ENCODE data around the gene PKP1. TPM values are rescaled to one million over a fixed set of nuclear protein-coding genes. Genes with fewer than 3 reads are reported as not detected.

The PKP1 gene
- total RNA-seq, 1 experiment from 2014 or later, result 0.30 TPM

GRCh38 chr1:201369209-201369608 is 85.9 kb downstream of the PKP1 start:
- H3K4me3 Mint-ChIP-seq (ENCODE audit: unreplicated experiment), result no peak overlapping the region
- no peaks in the 10 kb centered on the region for H3K4me1 Mint-ChIP-seq (ENCODE audit: insufficient read depth, unreplicated experiment)
- no peak for DNase-seq (ENCODE audit: unreplicated experiment)
- no peak overlapping the region for H3K27ac Mint-ChIP-seq (ENCODE audit: low read depth, unreplicated experiment)
- no peak for TF ChIP-seq CTCF (IDR thresholded peaks at IDR 0.05; ENCODE audit: unreplicated experiment)
- H3K9me3 Mint-ChIP-seq (ENCODE audit: unreplicated experiment), result no peaks in the 10 kb centered on the region
- H3K36me3 Mint-ChIP-seq (ENCODE audit: insufficient read depth, unreplicated experiment), result no peaks in the 10 kb centered on the region
- ChIA-PET POLR2A (no interaction called here), CTCF (interaction anchor here (0.5 to 4.2 kb wide), 10 partner anchors 8 to 424 kb away, joined by 3 to 36 read pairs (median 4); no protein-coding TSS in a partner anchor)
- no TSS peak for BruUV-seq (replicated peaks)
- peaks cover 76% of the 10 kb centered on the region for H3K27me3 Mint-ChIP-seq (ENCODE audit: insufficient read depth, unreplicated experiment)
- intact Hi-C loops (cut with micrococcal nuclease), result no loop called here

GRCh38 chr1:201370500-201370899 is 87.2 kb downstream of the PKP1 start:
- CTCF ChIA-PET, result interaction anchor here (0.8 to 5.1 kb wide), 5 partner anchors 8 to 163 kb away, joined by 3 to 45 read pairs (median 3); no protein-coding TSS in a partner anchor
- Mint-ChIP-seq H3K36me3 (ENCODE audit: insufficient read depth, unreplicated experiment) (no peaks in the 10 kb centered on the region), H3K4me1 (ENCODE audit: insufficient read depth, unreplicated experiment) (no peaks in the 10 kb centered on the region), H3K9me3 (ENCODE audit: unreplicated experiment) (no peaks in the 10 kb centered on the region), H3K27me3 (ENCODE audit: insufficient read depth, unreplicated experiment) (peaks cover 88% of the 10 kb centered on the region), H3K4me3 (ENCODE audit: unreplicated experiment) (no peak overlapping the region), H3K27ac (ENCODE audit: low read depth, unreplicated experiment) (no peak overlapping the region)
- POLR2A ChIA-PET, result interaction anchor here (0.6 kb wide), 1 partner anchor 409 kb away, joined by 3 read pairs; no protein-coding TSS in a partner anchor
- no TSS peak for BruUV-seq (replicated peaks)
- no peak for TF ChIP-seq CTCF (IDR thresholded peaks at IDR 0.05; ENCODE audit: unreplicated experiment)
- intact Hi-C loops (cut with micrococcal nuclease), result no loop called here
- no peak for DNase-seq (ENCODE audit: unreplicated experiment)

- ChIA-PET POLR2A (interaction anchor here (0.6 to 0.8 kb wide), 2 partner anchors 104 to 410 kb away, joined by 3 read pairs; no protein-coding TSS in a partner anchor), CTCF (interaction anchor here (0.6 to 5.1 kb wide), 10 partner anchors 9 to 403 kb away, joined by 3 to 45 read pairs (median 4); no protein-coding TSS in a partner anchor)
- H3K27ac Mint-ChIP-seq (ENCODE audit: low read depth, unreplicated experiment), result no peak overlapping the region
- no TSS peak for BruUV-seq (replicated peaks)
- TF ChIP-seq CTCF (IDR thresholded peaks at IDR 0.05; ENCODE audit: unreplicated experiment), result no peak
- H3K27me3 Mint-ChIP-seq (ENCODE audit: insufficient read depth, unreplicated experiment), result peaks cover 86% of the 10 kb centered on the region
- no peak for DNase-seq (ENCODE audit: unreplicated experiment)
- no peak overlapping the region for H3K4me3 Mint-ChIP-seq (ENCODE audit: unreplicated experiment)
- intact Hi-C loops (cut with micrococcal nuclease), result no loop called here
- H3K9me3 Mint-ChIP-seq (ENCODE audit: unreplicated experiment), result no peaks in the 10 kb centered on the region
- H3K4me1 Mint-ChIP-seq (ENCODE audit: insufficient read depth, unreplicated experiment), result no peaks in the 10 kb centered on the region
- H3K36me3 Mint-ChIP-seq (ENCODE audit: insufficient read depth, unreplicated experiment), result no peaks in the 10 kb centered on the region
Observed at GRCh38 chr1:201371276-201371675, 88.0 kb downstream of the PKP1 start.

- CTCF ChIA-PET, result interaction anchor here (0.6 to 5.1 kb wide), 10 partner anchors 10 to 403 kb away, joined by 3 to 45 read pairs (median 5); no protein-coding TSS in a partner anchor
- Mint-ChIP-seq H3K4me1 (ENCODE audit: insufficient read depth, unreplicated experiment) (no peaks in the 10 kb centered on the region), H3K4me3 (ENCODE audit: unreplicated experiment) (no peak overlapping the region), H3K9me3 (ENCODE audit: unreplicated experiment) (no peaks in the 10 kb centered on the region), H3K27me3 (ENCODE audit: insufficient read depth, unreplicated experiment) (peaks cover 81% of the 10 kb centered on the region), H3K27ac (ENCODE audit: low read depth, unreplicated experiment) (no peak overlapping the region), H3K36me3 (ENCODE audit: insufficient read depth, unreplicated experiment) (no peaks in the 10 kb centered on the region)
- TF ChIP-seq CTCF (IDR thresholded peaks at IDR 0.05; ENCODE audit: unreplicated experiment), result no peak
- BruUV-seq (replicated peaks), result no TSS peak
- intact Hi-C loops (cut with micrococcal nuclease), result no loop called here
- POLR2A ChIA-PET, result interaction anchor here (0.8 to 1.0 kb wide), 2 partner anchors 11 to 105 kb away, joined by 3 read pairs; no protein-coding TSS in a partner anchor
- DNase-seq (ENCODE audit: unreplicated experiment), result no peak
Observed at GRCh38 chr1:201371792-201372191, 88.5 kb downstream of the PKP1 start.

All from MCF 10A (cell line).